Activated CD4-positive, alpha-beta T cell treated with anti-CD3 and anti-CD28 coated beads, Interleukin-2, amount 50 U/mL, for 16 hours (primary cell): Measurements from ENCODE around the gene SCN5A.

Experiments
- DNase-seq: peaks from one replicate; pipeline ENCODE4 v3.0.0-alpha.2; 2020

The SCN5A gene

GRCh38 chr3:38555926-38556325 is 93.6 kb downstream of the SCN5A start:
- DNase-seq = no peak

DNA sequence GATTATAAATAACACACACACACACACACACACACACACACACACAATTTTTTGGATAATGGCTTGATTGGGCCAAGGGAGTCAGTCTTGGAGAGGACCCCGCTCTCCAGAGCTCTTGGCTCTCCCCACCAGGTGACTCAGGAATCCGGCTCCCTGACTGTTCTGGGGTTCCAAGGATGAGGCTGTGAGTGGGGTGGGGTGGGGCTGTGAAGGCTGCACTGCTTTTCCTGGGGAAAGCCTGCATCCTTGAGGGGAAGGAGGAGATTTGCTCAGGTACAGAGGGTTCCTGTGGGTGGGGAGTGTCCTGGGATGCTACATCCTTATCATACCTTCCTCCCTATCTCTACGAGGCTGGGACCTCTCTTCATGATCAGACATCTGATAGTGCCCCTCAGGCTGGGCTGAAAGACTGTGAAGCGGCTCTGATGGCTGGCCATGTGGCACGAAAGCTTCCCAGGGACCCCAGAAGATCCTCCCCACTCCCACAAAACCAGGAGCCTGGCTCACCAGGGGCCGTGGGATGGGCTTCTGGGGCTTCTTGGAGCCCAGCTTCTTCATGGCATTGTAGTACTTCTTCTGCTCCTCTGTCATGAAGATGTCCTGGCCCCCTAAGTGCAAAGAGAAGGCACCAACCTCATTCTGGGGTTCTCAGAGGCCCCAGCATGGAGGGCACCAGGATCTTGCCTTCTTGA is 94.2 kb downstream of the SCN5A start:
- DNase-seq = no peak

DNA sequence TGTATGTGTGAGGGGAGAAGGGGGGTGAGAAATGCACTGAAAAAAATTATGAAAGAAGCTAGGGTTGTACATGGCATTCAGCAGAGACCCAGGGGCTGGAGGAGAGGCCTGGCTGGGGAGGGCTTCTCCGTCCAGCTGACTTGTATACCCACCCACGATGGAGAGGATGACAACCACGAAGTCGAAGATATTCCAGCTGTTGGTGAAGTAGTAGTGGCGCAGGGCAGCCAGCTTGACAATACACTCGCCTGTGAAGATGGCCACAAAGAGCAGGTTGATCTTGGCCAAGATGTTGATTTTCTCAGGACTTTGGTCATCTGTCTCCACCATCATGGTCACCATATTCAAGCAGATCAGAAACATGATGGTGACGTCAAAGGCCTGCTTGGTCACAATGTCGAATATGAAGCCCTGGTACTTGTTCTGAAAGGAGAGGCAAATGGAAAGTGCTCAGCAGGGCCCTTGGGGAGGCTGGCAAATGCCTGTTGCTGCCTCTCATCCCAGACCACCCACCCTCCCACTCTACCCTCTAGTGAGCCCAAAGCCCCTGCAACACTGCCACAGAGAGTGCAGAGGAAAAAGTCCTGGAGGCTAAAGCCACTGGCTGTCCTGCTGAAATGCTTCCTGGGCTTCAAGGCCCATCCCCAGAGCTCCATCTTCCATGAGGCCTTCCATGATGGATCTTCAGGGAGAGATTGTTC is 95.2 kb downstream of the SCN5A start:
- no peak for DNase-seq

DNA sequence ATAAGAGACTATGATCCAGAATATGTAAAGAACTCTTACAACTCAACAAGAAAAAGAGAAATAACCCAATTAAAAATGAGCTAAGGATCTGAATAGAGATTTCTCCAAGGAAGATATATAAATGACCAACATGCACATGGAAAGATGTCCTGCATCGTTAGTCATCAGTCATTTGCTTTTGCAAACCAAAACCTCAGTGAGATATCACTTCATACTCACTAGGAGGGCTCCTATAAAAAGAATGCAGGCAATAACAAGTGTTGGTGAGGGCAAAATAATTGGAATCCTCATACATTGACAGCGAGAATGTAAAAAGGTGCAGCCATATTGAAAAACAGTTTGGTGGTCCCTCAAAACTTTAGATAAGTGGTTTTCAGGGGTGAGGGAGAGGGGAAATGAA is 96.4 kb downstream of the SCN5A start:
- DNase-seq = no peak

DNA sequence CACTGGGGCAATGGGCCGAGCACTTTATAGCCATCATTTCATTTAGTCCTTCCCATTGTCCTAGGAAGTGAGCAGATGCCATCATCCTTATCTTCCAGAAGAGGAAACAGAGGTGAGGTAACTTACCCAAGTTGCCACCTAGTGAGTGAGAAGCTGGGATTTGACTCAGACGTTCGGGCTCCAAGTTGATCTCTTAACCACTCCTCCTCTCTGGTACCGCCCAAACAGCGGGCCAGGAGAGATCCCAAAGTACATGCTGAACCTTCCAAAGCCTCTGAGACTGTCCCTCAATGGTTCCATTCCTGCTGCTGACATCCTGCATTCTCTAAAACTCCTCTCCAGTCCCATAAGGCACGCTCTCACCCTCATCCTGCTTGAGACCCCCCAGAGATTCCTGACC is 97.1 kb downstream of the SCN5A start:
- no peak for DNase-seq

GRCh38 chr3:38551026-38551832 is 98.3 kb downstream of the SCN5A start:
- no peak for DNase-seq

DNA sequence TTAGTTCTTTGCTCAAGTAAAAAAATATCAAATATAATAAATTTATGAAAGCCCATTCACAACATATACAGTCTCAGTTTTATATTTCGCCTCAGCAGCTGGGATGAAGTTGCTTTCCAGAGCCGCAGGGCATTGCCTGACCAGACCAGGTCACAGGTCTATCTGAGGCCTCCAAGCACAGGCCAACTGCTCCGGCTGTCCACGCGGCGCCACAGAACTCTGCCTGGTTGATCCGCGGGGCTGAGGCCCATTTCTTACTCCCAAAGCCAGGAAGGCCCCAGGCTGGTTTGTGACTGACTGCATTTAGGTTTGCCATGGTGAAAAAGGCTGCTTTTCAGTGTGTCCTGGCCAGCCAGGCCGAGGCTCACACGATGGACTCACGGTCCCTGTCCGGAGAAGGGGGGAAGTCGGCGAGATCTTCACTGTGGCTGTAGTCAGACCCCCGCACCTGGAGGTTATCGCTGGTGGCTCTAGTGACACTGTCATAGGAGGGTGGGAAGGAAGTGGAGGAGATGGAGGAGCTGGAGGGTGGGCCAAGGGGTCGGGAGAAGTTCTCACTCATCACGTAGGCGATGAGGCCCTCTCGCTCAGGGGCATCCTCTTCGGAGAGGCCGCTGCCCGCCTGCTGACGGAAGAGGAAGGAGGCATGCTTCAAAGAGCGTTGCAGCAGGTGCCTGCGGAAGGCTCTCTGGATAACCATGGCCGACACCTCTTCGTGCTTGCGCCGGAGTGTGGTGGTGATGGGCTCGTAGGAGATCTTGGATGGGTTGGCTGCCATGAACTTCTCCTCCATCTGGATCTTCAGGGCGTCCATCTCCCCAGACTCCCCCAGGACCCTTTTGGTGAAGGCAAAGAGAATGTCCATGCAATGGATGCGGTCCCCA is 99.3 kb downstream of the SCN5A start:
- no peak for DNase-seq

DNA sequence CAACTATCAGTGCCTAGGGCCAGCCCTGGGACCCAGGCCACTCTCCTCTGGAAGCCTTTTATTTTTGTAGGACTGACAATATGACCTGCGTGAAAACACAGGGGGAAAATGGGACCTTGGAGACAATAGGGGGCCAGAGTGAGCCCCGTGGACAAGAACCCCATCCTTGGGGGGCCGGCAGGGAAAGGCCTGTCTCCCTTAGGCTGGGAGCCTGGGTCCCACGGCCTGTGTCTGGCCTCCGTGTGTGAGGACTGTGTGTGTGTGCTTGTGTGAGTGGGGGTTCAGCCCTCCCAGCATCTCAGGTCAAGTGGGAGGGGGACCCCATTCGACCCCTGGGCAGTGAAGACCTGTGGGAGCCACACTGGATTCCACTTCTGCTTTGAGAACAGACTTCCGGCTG is 100.0 kb downstream of the SCN5A start:
- no peak for DNase-seq

- no peak for DNase-seq
These were observed 100.4 kb downstream of the SCN5A start for GRCh38 chr3:38549082-38549481.

GRCh38 chr3:38548154-38548931 is 101.1 kb downstream of the SCN5A start:
- no peak for DNase-seq

GRCh38 chr3:38545983-38546382 is 103.5 kb downstream of the SCN5A start:
- no peak for DNase-seq

GRCh38 chr3:38545550-38545949 is 103.9 kb downstream of the SCN5A start:
- no peak for DNase-seq

GRCh38 chr3:38544926-38545325 is 104.6 kb downstream of the SCN5A start:
- DNase-seq = no peak

- no peak for DNase-seq
These were observed 105.9 kb downstream of the SCN5A start for GRCh38 chr3:38543586-38543985.

DNA sequence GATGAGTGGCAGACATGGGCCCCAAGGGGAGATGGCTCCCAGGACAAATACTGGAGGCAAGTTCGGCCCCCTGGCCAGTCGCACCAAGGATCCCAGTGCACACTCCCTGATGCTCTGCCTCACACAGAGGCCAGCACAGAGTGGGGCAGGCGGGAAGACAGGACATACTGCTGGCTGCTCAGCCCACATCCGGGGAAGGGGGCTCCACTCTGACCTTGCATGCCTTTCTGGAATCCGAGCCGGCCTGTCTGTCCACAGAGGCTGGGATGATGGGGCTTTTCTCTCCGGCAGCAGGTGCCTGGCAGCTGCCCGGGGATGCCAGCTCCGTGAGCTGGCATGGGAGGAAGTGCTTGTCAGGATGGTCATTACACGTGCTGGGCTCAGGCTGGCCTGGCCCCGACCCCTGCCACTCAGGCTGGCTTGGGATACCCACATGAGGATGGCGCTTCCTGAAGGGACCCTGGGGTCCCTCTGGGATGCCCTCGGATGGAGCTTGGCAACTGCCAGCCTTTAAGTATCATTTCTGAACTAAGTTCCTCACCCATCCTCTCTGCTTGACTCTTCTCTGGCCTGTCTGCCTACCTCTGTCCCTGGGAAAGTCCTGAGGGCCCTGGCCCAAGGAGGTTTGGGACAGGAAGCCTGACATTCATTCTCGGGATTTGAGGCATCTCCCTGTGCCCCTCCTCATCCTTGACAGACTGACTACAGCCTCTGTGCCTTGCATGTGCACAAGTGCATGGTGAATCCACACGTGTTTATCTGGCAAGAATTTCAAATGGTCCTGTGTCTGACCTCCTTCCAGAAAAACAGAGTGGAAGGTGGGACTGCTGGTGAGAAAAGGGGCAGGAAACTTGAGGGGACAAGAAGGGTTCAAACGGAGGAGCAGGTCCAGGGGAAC is 106.8 kb downstream of the SCN5A start:
- DNase-seq = no peak

DNA sequence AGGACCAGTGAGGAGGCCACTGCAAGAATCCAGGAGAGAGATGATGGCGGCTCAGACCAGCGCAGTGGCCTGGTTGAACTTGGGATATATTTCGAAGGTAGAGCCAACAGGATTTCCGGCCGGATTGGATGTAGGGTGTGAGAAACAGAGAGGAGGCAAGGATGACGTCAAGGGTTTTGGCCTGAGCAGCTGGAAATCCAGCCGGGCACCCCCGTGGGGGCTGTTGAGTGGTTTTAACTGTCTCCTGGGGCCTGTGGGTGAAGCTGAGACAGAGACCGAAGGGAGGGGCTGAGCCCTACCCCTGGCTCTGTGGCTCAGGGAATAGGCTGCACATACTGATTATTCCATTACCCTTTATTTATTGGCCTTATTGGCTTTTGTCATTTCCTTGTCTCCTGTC is 107.7 kb downstream of the SCN5A start:
- no peak for DNase-seq

DNA sequence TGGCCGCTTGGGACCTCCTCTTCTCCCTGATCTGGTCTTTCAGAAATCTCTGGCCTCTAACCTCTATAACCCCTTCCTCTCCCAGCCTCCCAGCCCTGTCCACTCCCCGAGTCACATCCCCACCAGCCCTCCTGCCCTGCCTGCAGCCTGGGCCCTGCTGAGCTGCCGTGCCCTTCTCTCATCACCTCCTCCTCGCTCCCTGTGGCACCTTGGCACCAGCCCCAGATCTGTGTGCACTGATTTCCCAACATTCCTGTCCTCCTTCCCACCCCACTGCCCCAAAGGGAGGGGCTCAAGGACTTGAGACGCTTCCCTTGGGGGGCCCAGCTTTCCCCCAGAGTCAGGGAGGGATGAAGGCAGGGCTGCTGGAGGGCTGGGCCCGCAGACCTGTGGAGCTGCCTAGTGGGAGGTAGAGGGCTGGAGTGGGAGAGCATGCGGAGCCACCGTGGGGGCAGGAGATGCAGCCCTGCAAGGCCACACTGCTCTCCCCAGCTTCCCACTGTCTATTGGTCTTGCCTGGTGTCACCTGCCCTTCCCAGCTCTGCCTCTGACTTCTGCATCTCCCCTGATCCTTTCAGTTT is 110.6 kb downstream of the SCN5A start:
- no peak for DNase-seq

GRCh38 chr3:38536671-38537070 is 112.8 kb downstream of the SCN5A start:
- DNase-seq = no peak

GRCh38 chr3:38534604-38535003 is 114.9 kb downstream of the SCN5A start:
- DNase-seq = no peak

DNA sequence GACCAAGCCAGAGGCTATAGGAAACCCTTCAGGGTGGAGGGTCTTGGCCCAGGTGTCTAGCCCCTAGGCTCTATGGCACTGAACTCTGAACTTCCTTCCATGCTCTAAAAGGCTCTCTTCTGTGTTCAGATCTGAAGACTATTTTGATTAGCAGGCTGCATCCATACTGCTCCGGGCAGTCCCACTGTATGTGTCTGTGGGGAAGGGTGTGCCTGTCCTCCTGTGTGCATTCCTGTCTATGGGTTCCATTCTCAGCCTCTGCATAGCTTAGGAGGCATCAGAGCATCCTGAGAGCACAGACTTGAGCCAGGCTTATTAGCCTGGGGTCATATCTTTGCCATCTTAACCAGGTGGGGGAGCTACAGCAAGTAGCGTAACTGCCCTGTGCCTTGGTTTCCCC is 115.3 kb downstream of the SCN5A start:
- no peak for DNase-seq
